Stimulated activated CD4-positive, alpha-beta T cell treated with anti-CD3 and anti-CD28 coated beads, Interleukin-2, amount 100 ng/mL, for 24 hours (primary cell): Measurements from ENCODE around the gene FSHR.

Experiments
- DNase-seq, 2 donors: peaks; one replicate each; pipeline ENCODE4 v3.0.0-alpha.2; 2020

FSHR gene

GRCh38 chr2:49028101-49028500 is 126.2 kb downstream of the FSHR start:
- no peak for DNase-seq

- DNase-seq, result no peak
Measured at GRCh38 chr2:49026706-49027105, 127.6 kb downstream of the FSHR start.

- DNase-seq, result no peak
Measured at GRCh38 chr2:49021271-49021670, 133.0 kb downstream of the FSHR start.

- DNase-seq, result no peak
Measured at GRCh38 chr2:49005261-49005660, 149.1 kb downstream of the FSHR start.

- no peak for DNase-seq
Measured at GRCh38 chr2:49004036-49004626, 150.2 kb downstream of the FSHR start.

DNA sequence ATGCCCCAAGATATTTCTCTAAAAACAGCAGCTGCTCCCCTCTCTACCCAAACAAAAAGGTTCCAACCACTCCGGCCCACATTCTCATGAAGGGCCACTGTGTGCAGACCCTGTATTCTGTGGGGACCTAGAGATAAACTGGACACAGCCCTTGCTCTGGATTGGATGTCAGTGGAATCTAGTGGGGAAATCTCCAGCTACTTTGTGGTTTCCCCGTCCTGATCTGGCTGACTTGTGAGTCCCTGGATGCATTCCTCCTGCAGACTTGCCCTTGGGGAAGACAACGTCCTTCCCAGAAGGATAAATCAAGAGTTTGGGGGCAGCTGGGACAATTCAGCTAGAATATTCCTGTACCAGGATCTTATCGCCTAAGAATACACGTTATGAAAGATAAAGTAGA is 151.1 kb downstream of the FSHR start:
- no peak for DNase-seq

DNA sequence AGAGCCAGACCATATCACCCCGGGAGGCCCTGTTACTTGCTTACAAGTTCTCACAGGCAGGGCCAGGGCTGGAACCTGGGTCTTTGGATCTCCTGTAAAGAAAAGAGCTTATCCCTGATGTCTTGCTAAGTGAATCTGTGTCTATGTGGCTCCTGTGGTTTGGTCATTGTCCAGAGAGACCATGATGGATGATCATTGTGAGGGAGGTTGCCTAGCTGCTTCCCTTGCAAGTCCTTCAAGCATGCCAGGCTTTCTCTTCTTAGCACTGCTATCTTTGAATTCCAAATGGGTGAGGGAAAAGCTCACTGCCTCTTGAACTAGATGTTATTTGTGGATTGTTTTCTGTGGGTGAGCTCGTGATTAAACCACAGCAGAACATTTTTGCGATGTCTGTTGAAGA is 151.6 kb downstream of the FSHR start:
- DNase-seq, result no peak

DNA sequence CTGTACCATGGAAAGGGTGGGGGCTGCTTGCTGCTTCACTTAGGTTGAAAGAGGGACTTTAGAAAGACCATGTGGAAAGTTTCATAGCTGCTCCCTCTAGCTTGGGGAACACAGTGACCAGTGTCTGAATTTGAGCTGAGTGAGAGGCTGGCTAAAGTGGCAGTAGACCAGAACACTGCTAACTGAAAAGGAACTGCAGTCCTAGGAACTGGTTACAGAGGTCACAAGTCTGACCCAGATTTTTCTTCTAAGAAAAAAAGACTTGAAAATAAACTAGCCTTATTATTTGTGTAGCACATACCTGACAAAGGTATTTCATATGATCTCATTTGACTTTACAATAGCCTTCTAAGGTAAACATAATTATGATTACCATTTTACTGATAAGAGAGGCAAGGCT is 153.6 kb downstream of the FSHR start:
- no peak for DNase-seq

DNA sequence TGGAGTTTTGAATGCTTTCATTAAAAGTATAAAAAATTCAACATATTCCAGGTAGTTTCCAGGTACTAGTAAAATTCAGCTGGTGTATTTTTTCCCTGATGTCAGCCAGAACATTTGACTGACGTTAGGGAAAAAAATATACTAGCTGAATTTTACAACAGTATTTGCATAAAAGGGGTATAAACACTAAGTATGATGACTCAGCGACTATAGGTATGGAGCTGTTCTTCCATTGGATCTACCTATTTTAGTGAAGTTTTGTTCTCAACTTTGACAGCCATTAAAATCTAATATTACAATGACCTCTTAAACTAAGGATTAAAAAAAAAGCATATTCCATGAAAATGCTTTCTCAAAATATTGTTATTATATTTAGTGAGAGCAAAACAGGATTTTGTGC is 155.9 kb downstream of the FSHR start:
- no peak for DNase-seq

DNA sequence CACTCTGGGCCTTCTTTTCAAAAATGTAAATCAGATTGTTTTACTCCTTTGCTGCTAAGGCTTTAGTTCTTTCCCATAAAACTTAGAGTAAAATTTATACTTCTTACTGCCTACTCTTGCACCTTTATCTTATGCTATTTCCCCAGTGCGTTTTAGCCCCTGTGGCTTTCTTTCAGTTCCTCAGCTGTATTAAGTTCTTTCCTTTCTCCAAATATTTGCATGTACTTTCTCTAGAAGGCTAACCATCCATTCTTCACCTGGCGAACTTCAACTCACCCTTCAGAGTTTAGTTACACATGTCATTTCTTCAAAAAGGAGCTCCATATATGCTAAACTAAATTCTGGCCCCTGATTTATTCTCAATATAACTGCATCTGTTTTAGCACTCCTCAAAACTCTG is 160.7 kb downstream of the FSHR start:
- DNase-seq, result no peak

DNA sequence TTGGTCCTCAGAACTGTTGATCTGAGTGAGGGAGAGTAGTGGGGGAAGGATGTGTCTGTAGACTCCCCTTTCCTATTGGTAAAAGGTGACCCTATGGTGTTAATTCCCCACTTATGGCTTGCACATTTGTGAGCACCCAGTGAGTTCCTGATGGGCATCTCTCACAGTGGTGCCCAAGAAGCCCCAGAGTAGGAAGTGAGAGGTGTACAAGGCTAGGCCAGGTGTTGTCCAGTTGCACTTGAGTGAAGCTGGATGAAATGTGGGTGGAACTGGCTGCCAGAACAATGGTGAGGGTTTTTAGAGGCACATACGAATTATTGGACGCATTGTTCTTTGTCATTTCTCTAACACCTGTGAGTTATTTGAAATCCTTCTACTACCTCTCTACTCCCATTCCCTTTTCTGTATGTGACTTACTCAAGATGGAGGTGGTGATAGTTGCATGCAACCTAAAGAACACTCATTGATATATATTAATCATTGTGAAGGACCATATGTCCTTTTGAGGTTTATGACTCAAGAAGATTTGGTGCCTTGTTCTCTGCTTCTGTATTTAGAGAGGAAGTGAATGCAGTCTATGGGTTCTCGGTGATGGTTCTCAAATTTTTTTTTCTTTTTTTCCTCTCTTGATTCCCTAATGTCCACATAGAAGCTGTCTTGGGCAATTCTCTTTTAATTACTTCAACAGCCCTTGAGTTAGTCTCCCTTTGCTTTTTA is 162.7 kb downstream of the FSHR start:
- DNase-seq, result no peak

DNA sequence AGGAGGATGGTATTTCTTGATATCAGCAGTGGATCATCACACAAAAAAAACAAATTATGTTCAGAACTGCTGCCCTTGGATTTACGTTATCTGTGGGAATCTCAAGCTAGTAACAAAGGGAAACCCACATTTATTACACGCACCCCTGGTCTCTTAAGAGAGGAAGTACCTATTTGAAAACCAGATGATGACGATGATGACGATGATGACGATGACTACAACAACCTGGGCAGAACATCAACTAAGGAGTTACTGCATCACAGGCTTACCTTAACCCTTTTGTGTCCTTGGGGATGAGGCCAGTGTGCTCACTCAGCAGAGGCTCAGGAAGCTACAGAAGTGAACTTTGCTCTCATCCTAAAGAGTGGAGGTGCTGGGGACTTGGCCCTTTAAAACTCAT is 169.4 kb downstream of the FSHR start:
- no peak for DNase-seq

DNA sequence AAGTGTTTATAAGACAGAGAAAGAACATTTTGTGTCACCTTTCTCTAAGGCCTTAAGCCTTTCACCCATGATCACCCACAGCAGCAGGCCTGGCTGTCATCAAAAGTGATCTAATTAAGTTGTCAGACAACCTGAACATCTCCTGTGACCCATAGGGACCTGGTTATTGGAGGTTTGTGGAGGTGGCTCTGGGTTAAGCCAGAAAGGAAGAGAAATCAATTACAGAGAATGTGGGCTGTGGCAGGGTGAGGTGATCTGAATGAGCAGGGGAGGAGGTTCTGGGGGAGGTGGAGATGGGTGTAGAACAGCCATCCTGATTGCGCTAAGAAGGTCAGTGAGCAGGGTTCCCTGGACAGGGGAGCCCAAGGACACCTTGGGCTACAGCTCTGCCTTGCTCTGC is 170.8 kb downstream of the FSHR start:
- no peak for DNase-seq

GRCh38 chr2:48982887-48983435 is 171.4 kb downstream of the FSHR start:
- no peak for DNase-seq

GRCh38 chr2:48980846-48981245 is 173.5 kb downstream of the FSHR start:
- no peak for DNase-seq

- DNase-seq, result no peak
Measured at GRCh38 chr2:48979691-48980090, 174.6 kb downstream of the FSHR start.

DNA sequence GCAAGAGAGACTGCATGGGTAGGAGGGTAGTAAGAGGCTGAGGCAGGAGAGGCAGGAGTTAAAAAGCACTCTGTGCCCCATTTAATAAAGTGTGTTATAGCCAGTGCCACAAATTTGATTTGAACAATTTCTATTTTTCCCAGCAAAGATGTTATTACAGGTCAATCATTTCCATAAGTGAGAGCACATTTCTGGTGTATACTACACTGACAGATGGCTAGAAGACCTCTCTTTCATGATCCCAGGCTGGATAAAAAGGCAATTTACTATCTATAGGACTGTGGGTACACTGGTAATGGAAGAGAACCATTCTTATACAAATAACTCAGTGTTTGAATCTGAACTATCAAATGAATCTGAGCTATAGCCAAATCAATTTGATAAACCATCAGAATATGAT is 176.2 kb downstream of the FSHR start:
- no peak for DNase-seq

- DNase-seq, result no peak
Measured at GRCh38 chr2:48971801-48972200, 182.5 kb downstream of the FSHR start.

DNA sequence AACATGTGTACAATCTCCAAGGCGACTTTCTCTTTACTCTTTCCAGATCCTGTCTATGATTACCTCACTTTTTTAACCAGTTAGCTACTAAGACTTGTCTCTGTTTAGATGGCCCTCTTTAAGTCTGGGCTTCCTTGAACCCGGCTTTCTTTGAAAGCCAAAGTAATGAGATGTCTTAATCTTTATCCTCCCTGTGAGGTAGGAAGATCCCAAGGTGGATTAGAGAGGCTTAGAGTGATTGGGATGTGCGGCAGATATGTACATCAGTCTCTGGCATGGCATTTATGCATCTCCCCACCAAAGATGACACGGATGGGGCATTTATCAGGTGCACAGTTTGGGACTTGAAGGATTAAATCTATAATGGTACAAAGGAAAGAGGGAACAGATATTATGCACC is 186.3 kb downstream of the FSHR start:
- DNase-seq, result no peak

DNA sequence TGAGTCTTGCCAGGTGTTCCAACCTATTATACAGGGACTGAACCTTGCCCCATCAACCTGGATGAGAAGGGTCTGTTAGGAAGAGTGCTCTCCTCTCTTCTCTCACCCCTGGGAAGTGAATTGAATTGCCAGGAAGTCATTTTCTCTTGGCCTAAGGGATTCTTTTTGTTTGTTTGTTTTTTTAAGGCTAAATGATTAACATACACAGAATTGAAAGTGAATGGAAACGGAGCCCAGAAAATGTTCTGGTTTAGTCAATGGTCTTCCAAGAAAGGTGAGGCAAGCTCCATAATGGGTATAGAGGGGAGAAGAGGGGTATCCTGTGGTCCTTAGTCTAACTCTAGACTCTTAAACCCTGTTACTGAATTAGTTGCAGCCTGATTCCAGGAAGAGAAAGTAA is 189.1 kb downstream of the FSHR start:
- no peak for DNase-seq

- DNase-seq, result no peak
Measured at GRCh38 chr2:48961009-48961408, 193.3 kb downstream of the FSHR start.

DNA sequence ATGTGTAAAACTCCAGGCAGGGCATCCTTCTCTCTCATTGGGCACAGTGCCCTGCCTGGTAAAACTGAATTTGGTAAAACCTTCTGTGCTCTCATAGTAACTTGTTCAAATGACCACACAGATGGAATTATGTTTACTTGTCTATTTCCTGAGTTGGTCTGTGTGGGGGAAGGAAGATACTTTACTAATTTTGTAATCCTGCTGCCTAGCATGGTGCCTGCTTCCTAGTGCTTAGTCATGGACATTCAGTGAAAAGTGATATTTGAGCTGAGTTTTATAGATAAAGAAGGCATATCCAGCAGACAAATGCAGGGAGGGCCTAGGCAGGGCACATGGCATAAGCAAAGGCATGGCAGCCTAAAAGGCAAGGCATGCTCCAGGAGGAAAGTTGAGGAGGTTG is 199.4 kb downstream of the FSHR start:
- DNase-seq, result no peak

GRCh38 chr2:48954311-48954710 is 200.0 kb downstream of the FSHR start:
- DNase-seq, result no peak

GRCh38 chr2:48952614-48953013 is 201.7 kb downstream of the FSHR start:
- no peak for DNase-seq

- no peak for DNase-seq
Measured at GRCh38 chr2:48952143-48952542, 202.2 kb downstream of the FSHR start.
